H9 (cell line): ENCODE data around the gene PRAMEF14. TPM values are rescaled to one million over a fixed set of nuclear protein-coding genes. Genes with fewer than 3 reads are reported as not detected.
"Not testable (repeated sequence)": the region's sequence is repeated elsewhere in the genome, so short reads cannot be mapped to it uniquely, and the experiment has no call there.

Experiments
- DNase-seq: peaks from one replicate; pipeline ENCODE4 v3.0.0-alpha.2; 2017
- H2AFZ ChIP-seq: one replicate; pipeline ENCODE4 v1.6.1; 2013; ENCODE audit warnings: mild to moderate bottlenecking, low read length, control low read depth, moderate library complexity
- H2AK5ac ChIP-seq: 2 replicates; pipeline ENCODE4 v1.6.1; 2013; ENCODE audit warnings: low read length, control low read depth, mixed read lengths; ENCODE audit not compliant: insufficient read length
- H2BK120ac ChIP-seq: one replicate; pipeline ENCODE4 v1.6.1; 2013; ENCODE audit warnings: low read depth, mild to moderate bottlenecking, low read length, control low read depth, inconsistent platforms; ENCODE audit not compliant: poor library complexity, severe bottlenecking
- H2BK12ac ChIP-seq: 2 replicates; pipeline ENCODE4 v1.6.1; 2013; ENCODE audit warnings: low read length, control low read depth, mixed read lengths, low read depth; ENCODE audit not compliant: insufficient read length
- H2BK15ac ChIP-seq: 2 replicates; pipeline ENCODE4 v1.6.1; 2013; ENCODE audit warnings: low read depth, low read length, control low read depth
- H2BK20ac ChIP-seq: one replicate; pipeline ENCODE4 v1.6.1; 2013; ENCODE audit warnings: low read depth, mild to moderate bottlenecking, low read length, control low read depth, inconsistent platforms; ENCODE audit not compliant: poor library complexity, severe bottlenecking
- H2BK5ac ChIP-seq: 2 replicates; pipeline ENCODE4 v1.6.1; 2013; ENCODE audit warnings: low read length, control low read depth, mixed read lengths; ENCODE audit not compliant: insufficient read length
- H3K14ac ChIP-seq: 2 replicates; pipeline ENCODE4 v1.6.1; 2013; ENCODE audit warnings: low read length, control low read depth; ENCODE audit not compliant: insufficient read depth
- H3K18ac ChIP-seq: 2 replicates; pipeline ENCODE4 v1.6.1; 2013; ENCODE audit warnings: low read depth, mild to moderate bottlenecking, mixed read lengths, low read length, control low read depth; ENCODE audit not compliant: insufficient read length
- H3K23ac ChIP-seq: 2 replicates; pipeline ENCODE4 v1.6.1; 2013; ENCODE audit warnings: low read length, control low read depth, mixed read lengths, low read depth; ENCODE audit not compliant: insufficient read length
- H3K23me2 ChIP-seq: 2 replicates; pipeline ENCODE4 v1.6.1; 2013; ENCODE audit warnings: low read depth, mild to moderate bottlenecking, mixed read lengths, low read length, control low read depth; ENCODE audit not compliant: insufficient read length, poor library complexity, severe bottlenecking
- H3K27ac ChIP-seq: 2 replicates; pipeline ENCODE4 v1.5.1; 2013; ENCODE audit warnings: low read length, control low read depth, mixed read lengths, low read depth; ENCODE audit not compliant: insufficient read length
- H3K27me3 ChIP-seq: 2 replicates; pipeline ENCODE4 v1.6.1; 2013; ENCODE audit warnings: low read length, control low read depth, inconsistent platforms; ENCODE audit not compliant: insufficient read depth
- H3K4ac ChIP-seq: 2 replicates; pipeline ENCODE4 v1.6.1; 2013; ENCODE audit warnings: low read depth, mild to moderate bottlenecking, control low read depth, inconsistent platforms, low read length, moderate library complexity
- H3K4me1 ChIP-seq: 2 replicates; pipeline ENCODE4 v1.6.1; 2013; ENCODE audit warnings: low read length, control low read depth, inconsistent platforms; ENCODE audit not compliant: insufficient read depth
- H3K4me2 ChIP-seq: 2 replicates; pipeline ENCODE4 v1.6.1; 2013; ENCODE audit warnings: low read length, control low read depth, mixed read lengths; ENCODE audit not compliant: insufficient read length, insufficient read depth
- H3K56ac ChIP-seq: 2 replicates; pipeline ENCODE4 v1.6.1; 2013; ENCODE audit warnings: low read depth, mild to moderate bottlenecking, mixed read lengths, low read length, control low read depth; ENCODE audit not compliant: insufficient read length
- H3K79me1 ChIP-seq: 2 replicates; pipeline ENCODE4 v1.6.1; 2013; ENCODE audit warnings: low read depth, mild to moderate bottlenecking, moderate library complexity, low read length, control low read depth, inconsistent platforms; ENCODE audit not compliant: insufficient read depth, poor library complexity, severe bottlenecking
- H3K79me2 ChIP-seq: 2 replicates; pipeline ENCODE4 v1.6.1; 2013; ENCODE audit warnings: low read length, control low read depth, inconsistent platforms; ENCODE audit not compliant: insufficient read depth
- H3K9ac ChIP-seq: 2 replicates; pipeline ENCODE4 v1.6.1; 2013; ENCODE audit warnings: low read length, control low read depth, mixed read lengths; ENCODE audit not compliant: insufficient read length; ENCODE audit errors: extremely low read depth
- H3K9me3 ChIP-seq: one replicate; pipeline ENCODE4 v1.6.1; 2013; ENCODE audit warnings: low read depth, low read length, inconsistent platforms; ENCODE audit not compliant: control insufficient read depth
- H3T11ph ChIP-seq: one replicate; pipeline ENCODE4 v1.6.1; 2013; ENCODE audit warnings: mild to moderate bottlenecking, low read length, control low read depth, inconsistent platforms
- H4K20me1 ChIP-seq: one replicate; pipeline ENCODE4 v1.6.1; 2013; ENCODE audit not compliant: control insufficient read depth, insufficient read length, insufficient read depth
- H4K5ac ChIP-seq: 2 replicates; pipeline ENCODE4 v1.6.1; 2013; ENCODE audit warnings: low read depth, mild to moderate bottlenecking, mixed read lengths, low read length, control low read depth; ENCODE audit not compliant: insufficient read length
- H4K8ac ChIP-seq: replicated peaks from 2 replicates; pipeline ENCODE4 v1.6.1; 2013; ENCODE audit warnings: low read length, control low read depth, mixed read lengths, low read depth; ENCODE audit not compliant: insufficient read length
- H4K91ac ChIP-seq: 2 replicates; pipeline ENCODE4 v1.6.1; 2013; ENCODE audit warnings: low read depth, mild to moderate bottlenecking, moderate library complexity, mixed read lengths, low read length, control low read depth; ENCODE audit not compliant: insufficient read length
- H3K27ac Mint-ChIP-seq, 3 experiments: 2 replicates in 2 of 3; 3 replicates in 1 of 3; pipeline ENCODE4 v1.8.0; 2020 to 2021; ENCODE audit warnings: mixed read lengths in 3 of 3, mild to moderate bottlenecking in 1 of 3, moderate library complexity in 1 of 3
- H3K27me3 Mint-ChIP-seq: 2 replicates; pipeline ENCODE4 v1.8.0; 2021; ENCODE audit warnings: low read depth, mild to moderate bottlenecking, moderate library complexity, mixed read lengths
- H3K36me3 Mint-ChIP-seq, 3 experiments: 2 replicates in 2 of 3; 3 replicates in 1 of 3; pipeline ENCODE4 v1.8.0; 2020 to 2021; ENCODE audit warnings: low read depth in 3 of 3, mixed read lengths in 3 of 3; ENCODE audit not compliant: insufficient read depth in 1 of 3
- H3K4me1 Mint-ChIP-seq, 2 experiments: 2 replicates each; pipeline ENCODE4 v1.8.0; 2020; ENCODE audit warnings: mixed read lengths in 2 of 2
- H3K4me3 Mint-ChIP-seq, 2 experiments: 2 replicates in 1 of 2; 3 replicates in 1 of 2; pipeline ENCODE4 v1.8.0; 2020 to 2021; ENCODE audit warnings: mild to moderate bottlenecking in 2 of 2, mixed read lengths in 2 of 2, moderate library complexity in 1 of 2
- H3K9me3 Mint-ChIP-seq, 2 experiments: 2 replicates in 1 of 2; 3 replicates in 1 of 2; pipeline ENCODE4 v1.8.0; 2020; ENCODE audit warnings: mild to moderate bottlenecking in 2 of 2, mixed read lengths in 2 of 2, moderate library complexity in 1 of 2
- WGBS: extraction: QIAGEN DNeasy Blood & Tissue Kit; methylation state at CpG from one replicate; pipeline ENCODE4 v1.1.7; 2013; ENCODE audit warnings: missing lambda C conversion rate, low lambda C conversion rate, mixed read lengths; ENCODE audit not compliant: insufficient read length; ENCODE audit errors: extremely low coverage; 5-methylcytosine and 5-hydroxymethylcytosine counted together
- total RNA-seq: library from RNA; stranded (reverse); gene quantifications from 2 replicates; pipeline ENCODE4 v1.2.1, GENCODE V29; 2021

PRAMEF14 gene
- total RNA-seq, 1 experiment from 2014 or later, result not detected

DNA sequence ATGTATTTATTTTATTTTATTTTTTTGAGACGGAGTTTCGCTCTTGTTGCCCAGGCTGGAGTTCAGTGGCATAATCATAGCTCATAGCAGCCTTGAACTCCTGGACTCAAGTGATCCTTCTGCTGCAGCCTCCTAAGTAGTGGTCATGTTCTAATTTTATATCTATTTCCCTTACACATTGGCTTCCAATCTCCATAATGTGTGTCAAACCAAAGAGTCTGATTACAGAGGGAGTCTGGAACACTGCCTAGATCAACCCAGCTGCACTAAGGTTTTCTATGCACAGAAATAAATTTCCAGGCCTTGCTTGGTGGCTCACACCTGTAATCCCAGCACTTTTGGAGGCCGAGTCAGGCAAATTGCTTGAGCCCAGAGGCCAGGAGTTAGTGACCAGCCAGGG lies 32.0 kb upstream of the PRAMEF14 start:
- not testable (repeated sequence) for H3K27me3 Mint-ChIP-seq, H2BK5ac ChIP-seq, H3K4me1 ChIP-seq, H2BK15ac ChIP-seq, H3K9ac ChIP-seq, H3K4me3 Mint-ChIP-seq, H4K91ac ChIP-seq, H4K20me1 ChIP-seq, H3K14ac ChIP-seq, H3K79me2 ChIP-seq, H3K4me2 ChIP-seq, H3K4me1 Mint-ChIP-seq, H2BK120ac ChIP-seq, H3T11ph ChIP-seq, H2AFZ ChIP-seq, DNase-seq, H3K56ac ChIP-seq, H2AK5ac ChIP-seq, H3K79me1 ChIP-seq, H2BK20ac ChIP-seq, H3K23me2 ChIP-seq, H3K18ac ChIP-seq, H4K8ac ChIP-seq, H3K27ac ChIP-seq, H3K27ac Mint-ChIP-seq, H3K23ac ChIP-seq, H3K4ac ChIP-seq, H4K5ac ChIP-seq, H3K27me3 ChIP-seq, H2BK12ac ChIP-seq
- H3K9me3 ChIP-seq, result peaks cover 41% of the 10 kb centered on the region
- Mint-ChIP-seq H3K36me3 (peaks cover 0 to 16% (median 3%) of the 10 kb centered on the region in 3 experiments; a peak in 4 of 7 replicates), H3K9me3 (peaks cover 67 to 86% of the 10 kb centered on the region in 2 experiments)
- no CpG with 5 or more reads among the region's 3 CpGs for WGBS

DNA sequence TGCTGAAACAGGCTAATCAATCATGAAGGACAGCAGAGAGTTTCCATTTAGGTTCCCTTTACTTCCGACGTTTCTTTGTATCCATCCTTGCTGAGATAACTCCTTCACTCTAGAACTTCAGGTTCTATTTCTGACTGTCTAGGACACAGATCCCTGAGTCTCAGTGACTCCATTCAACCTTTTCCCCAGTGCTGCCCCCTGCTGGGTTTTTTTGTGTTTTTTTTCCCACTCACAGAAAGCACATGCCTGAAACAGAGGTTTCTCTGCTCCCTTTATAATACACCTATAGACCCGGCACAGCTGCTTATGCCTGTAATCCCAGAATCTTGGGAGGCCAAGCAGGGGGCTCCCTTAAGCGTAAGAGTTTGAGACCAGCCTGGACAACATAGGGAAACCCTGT lies 21.6 kb upstream of the PRAMEF14 start:
- not testable (repeated sequence) for H3K14ac ChIP-seq, H3K27ac ChIP-seq, H3K79me1 ChIP-seq, H3K27me3 ChIP-seq, H3K4ac ChIP-seq, H2BK120ac ChIP-seq, H3K79me2 ChIP-seq, H4K8ac ChIP-seq, H3K27me3 Mint-ChIP-seq, H3K23me2 ChIP-seq, H4K5ac ChIP-seq, H3K27ac Mint-ChIP-seq, H4K20me1 ChIP-seq, H2AFZ ChIP-seq, H3K18ac ChIP-seq, H3K56ac ChIP-seq, H2AK5ac ChIP-seq, H3T11ph ChIP-seq, H2BK15ac ChIP-seq, H3K4me1 ChIP-seq, H2BK5ac ChIP-seq, H2BK20ac ChIP-seq, H2BK12ac ChIP-seq, H3K4me1 Mint-ChIP-seq, H3K23ac ChIP-seq, H3K4me2 ChIP-seq, DNase-seq, H3K9ac ChIP-seq, H4K91ac ChIP-seq, H3K4me3 Mint-ChIP-seq
- peaks cover 0 to 17% (median 5%) of the 10 kb centered on the region in 3 experiments; a peak in 5 of 7 replicates for H3K36me3 Mint-ChIP-seq
- peaks cover 32% of the 10 kb centered on the region for H3K9me3 ChIP-seq
- peaks cover 55 to 70% of the 10 kb centered on the region in 2 experiments for H3K9me3 Mint-ChIP-seq
- no CpG with 5 or more reads among the region's 4 CpGs for WGBS
